Upper lobe of left lung (tissue), 4 donors: ENCODE results near the gene UBXN10.
A peak's percentile ranks its signal among the peaks of the same experiment; 100 is the strongest.

Experiments used
- CTCF ChIP-seq, 6 experiments: fragments of 450-650 bp in 4 of 6; fragments of 200-600 bp in 2 of 6; sonication (generic) in 2 of 6; IDR thresholded peaks; one replicate each; pipeline ENCODE4 v1.5.1; 2016 to 2019; ENCODE audit warnings: antibody characterized with exemption in 6 of 6
- EP300 ChIP-seq, 4 donors: sonication (generic); formaldehyde crosslinking; IDR thresholded peaks; one replicate each; pipeline ENCODE4 v1.5.1; 2017; ENCODE audit warnings: antibody characterized with exemption in 4 of 4, control low read depth in 2 of 4
- POLR2A ChIP-seq, 4 donors: fragments of 450-650 bp; IDR thresholded peaks; one replicate each; pipeline ENCODE4 v1.5.1; 2016 to 2017; ENCODE audit warnings: antibody characterized with exemption in 4 of 4, mild to moderate bottlenecking in 2 of 4

- peak in 3 of 6 experiments; percentile 4 to 23 (median 16) for TF ChIP-seq CTCF (IDR thresholded peaks at IDR 0.05)
- no peak for TF ChIP-seq POLR2A (IDR thresholded peaks at IDR 0.05)
- no peak for TF ChIP-seq EP300 (IDR thresholded peaks at IDR 0.05)
These were observed 20.4 kb upstream of the UBXN10 start for GRCh38 chr1:20165522-20165951.
